Peyer's patch (tissue), 4 donors: ENCODE measurements around the gene FAM110D. TPM values are rescaled to one million over a fixed set of nuclear protein-coding genes. Genes with fewer than 3 reads are reported as not detected.

Experiments used
- DNase-seq, 3 donors: peaks; one replicate each; pipeline ENCODE4 v3.0.0-alpha.2; 2017 to 2019
- H3K27ac ChIP-seq, 4 donors: fragments of 200-600 bp; sonication (generic); one replicate each; pipeline ENCODE4 v1.5.1; 2016 to 2019
- H3K27me3 ChIP-seq, 2 donors: fragments of 200-600 bp; sonication (generic); one replicate each; pipeline ENCODE4 v1.5.1; 2019
- H3K36me3 ChIP-seq, 3 donors: fragments of 200-600 bp; sonication (generic); one replicate each; pipeline ENCODE4 v1.5.1; 2016 to 2019
- H3K4me1 ChIP-seq, 4 donors: fragments of 200-600 bp; sonication (generic); one replicate each; pipeline ENCODE4 v1.5.1; 2016 to 2019
- H3K4me3 ChIP-seq, 4 donors: fragments of 200-600 bp; sonication (generic); 1 replicate in 3 of 4; 2 replicates in 1 of 4; pipeline ENCODE4 v1.5.1; 2016 to 2019; ENCODE audit warnings: mild to moderate bottlenecking in 1 of 4
- H3K9me3 ChIP-seq, 4 donors: fragments of 200-600 bp; sonication (generic); one replicate each; pipeline ENCODE4 v1.5.1; 2016 to 2019; ENCODE audit warnings: mild to moderate bottlenecking in 1 of 4
- CTCF ChIP-seq, 6 experiments: fragments of 450-650 bp in 4 of 6; fragments of 200-600 bp in 2 of 6; sonication (generic) in 1 of 6; IDR thresholded peaks; one replicate each; pipeline ENCODE4 v1.5.1; 2017 to 2019; ENCODE audit warnings: antibody characterized with exemption in 6 of 6, mild to moderate bottlenecking in 3 of 6, moderate library complexity in 1 of 6
- POLR2A ChIP-seq, 2 donors: fragments of 450-650 bp; IDR thresholded peaks; one replicate each; pipeline ENCODE4 v1.5.1; 2017; ENCODE audit warnings: antibody characterized with exemption in 2 of 2, mild to moderate bottlenecking in 2 of 2, moderate library complexity in 2 of 2
- total RNA-seq, 4 donors: library from RNA; depleted of rRNA; stranded (reverse); fragments of >200 nt; gene quantifications; one replicate each; pipeline ENCODE4 v1.1.0, GENCODE V29; 2016

The FAM110D gene
- total RNA-seq, 4 donors from 2014 or later: 1.3 to 6.6 (median 1.3) TPM; not detected in 1

- no peak for DNase-seq
- Histone ChIP-seq H3K36me3 (peaks cover 0 to 15% (median 0%) of the 10 kb centered on the region in 3 donors), H3K4me3 (no peak overlapping the region), H3K4me1 (no peaks in the 10 kb centered on the region), H3K9me3 (no peaks in the 10 kb centered on the region), H3K27me3 (no peaks in the 10 kb centered on the region), H3K27ac (no peak overlapping the region)
- no peak for TF ChIP-seq POLR2A (IDR thresholded peaks at IDR 0.05)
- no peak for TF ChIP-seq CTCF (IDR thresholded peaks at IDR 0.05)
Measured at GRCh38 chr1:26189751-26190275, 30.9 kb downstream of the FAM110D start.

GRCh38 chr1:26190373-26190987, 31.6 kb downstream of the FAM110D start, which contains the start of gene CATSPER4:
CATSPER4 (plus strand) TSS chr1:26190602; CDS start chr1:26190628, 26 bp downstream.
- no peak for DNase-seq
- no peak within 1 kb of the TSS for H3K4me3 ChIP-seq
- H3K4me1 ChIP-seq: no peaks in the 10 kb centered on the region
- H3K27ac ChIP-seq: no peak within 1 kb of the TSS
- H3K27me3 ChIP-seq: no peaks in the 10 kb centered on the region
- peaks cover 0 to 13% (median 0%) of the 10 kb centered on the region in 3 donors for H3K36me3 ChIP-seq
- no peaks in the 10 kb centered on the region for H3K9me3 ChIP-seq
- no peak for TF ChIP-seq POLR2A (IDR thresholded peaks at IDR 0.05)
- TF ChIP-seq CTCF (IDR thresholded peaks at IDR 0.05): peak in 1 of 6 experiments; percentile 21

- Histone ChIP-seq H3K4me3 (no peak overlapping the region), H3K27me3 (no peaks in the 10 kb centered on the region), H3K36me3 (peaks cover 0 to 13% (median 0%) of the 10 kb centered on the region in 3 donors), H3K9me3 (no peaks in the 10 kb centered on the region), H3K4me1 (no peaks in the 10 kb centered on the region), H3K27ac (no peak overlapping the region)
- no peak for DNase-seq
- TF ChIP-seq CTCF (IDR thresholded peaks at IDR 0.05) (no peak), POLR2A (IDR thresholded peaks at IDR 0.05) (no peak)
Measured at GRCh38 chr1:26191739-26192138, 32.9 kb downstream of the FAM110D start.

- Histone ChIP-seq H3K27me3 (no peaks in the 10 kb centered on the region), H3K4me1 (no peaks in the 10 kb centered on the region), H3K9me3 (no peaks in the 10 kb centered on the region), H3K4me3 (no peak overlapping the region), H3K36me3 (no peaks in the 10 kb centered on the region), H3K27ac (no peak overlapping the region)
- no peak for TF ChIP-seq POLR2A (IDR thresholded peaks at IDR 0.05)
- DNase-seq: no peak
Measured at GRCh38 chr1:26195805-26196204, 36.9 kb downstream of the FAM110D start.

- H3K9me3 ChIP-seq: no peaks in the 10 kb centered on the region
- no peaks in the 10 kb centered on the region for H3K4me1 ChIP-seq
- no peaks in the 10 kb centered on the region for H3K27me3 ChIP-seq
- TF ChIP-seq CTCF (IDR thresholded peaks at IDR 0.05) (no peak), POLR2A (IDR thresholded peaks at IDR 0.05) (no peak)
- no peak overlapping the region for H3K4me3 ChIP-seq
- DNase-seq: no peak
- H3K27ac ChIP-seq: no peak overlapping the region
- no peaks in the 10 kb centered on the region for H3K36me3 ChIP-seq
Measured at GRCh38 chr1:26197301-26197700, 38.4 kb downstream of the FAM110D start.

GRCh38 chr1:26197813-26198212, 38.9 kb downstream of the FAM110D start:
- no peaks in the 10 kb centered on the region for H3K9me3 ChIP-seq
- TF ChIP-seq POLR2A (IDR thresholded peaks at IDR 0.05): no peak
- TF ChIP-seq CTCF (IDR thresholded peaks at IDR 0.05): no peak
- DNase-seq: no peak
- H3K36me3 ChIP-seq: no peaks in the 10 kb centered on the region
- no peaks in the 10 kb centered on the region for H3K27me3 ChIP-seq
- no peak overlapping the region for H3K27ac ChIP-seq
- H3K4me1 ChIP-seq: no peaks in the 10 kb centered on the region
- no peak overlapping the region for H3K4me3 ChIP-seq
